HEK293 (cell line): ENCODE results near the gene LGR5.

ENCODE experiments used
- GLIS2 ChIP-seq: fragments of 450-650 bp; formaldehyde crosslinking; IDR thresholded peaks from 2 replicates; pipeline ENCODE4 v1.5.1; 2016; ENCODE audit warnings: missing biosample characterization, missing genetic modification characterization
- HIC1 ChIP-seq: fragments of 450-650 bp; formaldehyde crosslinking; IDR thresholded peaks from 2 replicates; pipeline ENCODE4 v1.5.1; 2016; ENCODE audit warnings: missing biosample characterization, missing genetic modification characterization
- PATZ1 ChIP-seq: fragments of 450-650 bp; formaldehyde crosslinking; IDR thresholded peaks from 2 replicates; pipeline ENCODE4 v1.5.1; 2016; ENCODE audit warnings: missing biosample characterization, missing genetic modification characterization
- SP2 ChIP-seq: fragments of 450-650 bp; formaldehyde crosslinking; IDR thresholded peaks from 2 replicates; pipeline ENCODE4 v1.5.1; 2016; ENCODE audit warnings: missing biosample characterization, missing genetic modification characterization
- YY2 ChIP-seq: fragments of 450-650 bp; formaldehyde crosslinking; IDR thresholded peaks from 2 replicates; pipeline ENCODE4 v1.5.1; 2016; ENCODE audit warnings: missing biosample characterization, missing genetic modification characterization
- ZBTB26 ChIP-seq: fragments of 450-650 bp; formaldehyde crosslinking; optimal IDR thresholded peaks from 2 replicates; pipeline ENCODE3; 2016; ENCODE audit warnings: missing biosample characterization, mild to moderate bottlenecking, missing genetic modification characterization
- ZBTB8A ChIP-seq: fragments of 450-650 bp; formaldehyde crosslinking; IDR thresholded peaks from 2 replicates; pipeline ENCODE4 v1.5.1; 2016; ENCODE audit warnings: missing biosample characterization, missing genetic modification characterization
- ZEB2 ChIP-seq: fragments of 450-650 bp; formaldehyde crosslinking; IDR thresholded peaks from 2 replicates; pipeline ENCODE4 v1.5.1; 2016; ENCODE audit warnings: missing biosample characterization, missing genetic modification characterization
- ZIC2 ChIP-seq: fragments of 450-650 bp; formaldehyde crosslinking; IDR thresholded peaks from 2 replicates; pipeline ENCODE4 v1.5.1; 2016; ENCODE audit warnings: missing biosample characterization, missing genetic modification characterization
- ZNF214 ChIP-seq: fragments of 450-650 bp; formaldehyde crosslinking; IDR thresholded peaks from 2 replicates; pipeline ENCODE4 v1.5.1; 2017; ENCODE audit warnings: missing biosample characterization, mild to moderate bottlenecking, missing genetic modification characterization, borderline replicate concordance
- ZNF223 ChIP-seq: fragments of 450-650 bp; formaldehyde crosslinking; IDR thresholded peaks from 2 replicates; pipeline ENCODE4 v1.5.1; 2016; ENCODE audit warnings: missing biosample characterization, missing genetic modification characterization
- ZNF24 ChIP-seq: fragments of 450-650 bp; formaldehyde crosslinking; IDR thresholded peaks from 2 replicates; pipeline ENCODE4 v1.5.1; 2016; ENCODE audit warnings: missing biosample characterization, missing genetic modification characterization
- ZNF280D ChIP-seq: fragments of 450-650 bp; formaldehyde crosslinking; IDR thresholded peaks from 2 replicates; pipeline ENCODE4 v1.5.1; 2016; ENCODE audit warnings: missing biosample characterization, missing genetic modification characterization
- ZNF324 ChIP-seq: fragments of 450-650 bp; formaldehyde crosslinking; IDR thresholded peaks from 2 replicates; pipeline ENCODE4 v1.5.1; 2016; ENCODE audit warnings: missing biosample characterization, missing genetic modification characterization
- ZNF501 ChIP-seq: fragments of 450-650 bp; formaldehyde crosslinking; IDR thresholded peaks from 2 replicates; pipeline ENCODE4 v1.5.1; 2016; ENCODE audit warnings: missing biosample characterization, missing genetic modification characterization
- ZNF529 ChIP-seq: fragments of 450-650 bp; formaldehyde crosslinking; IDR thresholded peaks from 2 replicates; pipeline ENCODE4 v1.5.1; 2017; ENCODE audit warnings: missing genetic modification characterization, missing biosample characterization; ENCODE audit not compliant: insufficient replicate concordance
- ZNF704 ChIP-seq: fragments of 450-650 bp; formaldehyde crosslinking; IDR thresholded peaks from 2 replicates; pipeline ENCODE4 v1.5.1; 2016; ENCODE audit warnings: missing biosample characterization, missing genetic modification characterization
- ZNF792 ChIP-seq: fragments of 450-650 bp; formaldehyde crosslinking; IDR thresholded peaks from 2 replicates; pipeline ENCODE4 v1.5.1; 2016; ENCODE audit warnings: missing biosample characterization, missing genetic modification characterization
- ZSCAN30 ChIP-seq: fragments of 450-650 bp; IDR thresholded peaks from 2 replicates; pipeline ENCODE4 v1.5.1; 2018; ENCODE audit warnings: missing biosample characterization, mild to moderate bottlenecking, missing genetic modification characterization, moderate library complexity
- TF ChIP-seq, protein P1 (sequence below): fragments of 450-650 bp; IDR thresholded peaks from 2 replicates; pipeline ENCODE4 v1.5.1; 2018; ENCODE audit warnings: missing biosample characterization, mild to moderate bottlenecking, missing genetic modification characterization
- TF ChIP-seq, protein P2 (sequence below): fragments of 450-650 bp; formaldehyde crosslinking; IDR thresholded peaks from 2 replicates; pipeline ENCODE4 v1.5.1; 2016; ENCODE audit warnings: missing biosample characterization, missing genetic modification characterization
- TF ChIP-seq, protein P3 (sequence below): fragments of 450-650 bp; formaldehyde crosslinking; IDR thresholded peaks from 2 replicates; pipeline ENCODE4 v1.5.1; 2016; ENCODE audit warnings: missing biosample characterization, missing genetic modification characterization

LGR5 gene

GRCh38 chr12:71439613-71440344 is at the start of gene LGR5 (continued):
- TF ChIP-seq PATZ1 (tag by site-specific recombination) = peak; percentile 96
- peak; percentile 12; the same call in 1 of the 2 replicates for TF ChIP-seq SP2 (tag by site-specific recombination)
- TF ChIP-seq ZIC2 (tag by site-specific recombination) = peak; percentile 19; the same call in 1 of the 2 replicates
- TF ChIP-seq ZNF704 (tag by site-specific recombination) = no peak
- TF ChIP-seq ZNF529 (tag by site-specific recombination) = no peak
- peak; percentile 94 for TF ChIP-seq ZSCAN30 (tag by site-specific recombination)
- 0 out of 2 replicates have a peak, but pooled peaks have one; percentile 8 for TF ChIP-seq ZNF24 (tag by site-specific recombination)
- TF ChIP-seq YY2 (tag by site-specific recombination) = no peak
- TF ChIP-seq ZEB2 (tag by site-specific recombination) = peak; percentile 38; the same call in 1 of the 2 replicates
- peak; percentile 44; the same call in 1 of the 2 replicates for TF ChIP-seq ZNF501 (tag by site-specific recombination)
- TF ChIP-seq ZNF792 (tag by site-specific recombination) = no peak
- TF ChIP-seq, protein P1, sequence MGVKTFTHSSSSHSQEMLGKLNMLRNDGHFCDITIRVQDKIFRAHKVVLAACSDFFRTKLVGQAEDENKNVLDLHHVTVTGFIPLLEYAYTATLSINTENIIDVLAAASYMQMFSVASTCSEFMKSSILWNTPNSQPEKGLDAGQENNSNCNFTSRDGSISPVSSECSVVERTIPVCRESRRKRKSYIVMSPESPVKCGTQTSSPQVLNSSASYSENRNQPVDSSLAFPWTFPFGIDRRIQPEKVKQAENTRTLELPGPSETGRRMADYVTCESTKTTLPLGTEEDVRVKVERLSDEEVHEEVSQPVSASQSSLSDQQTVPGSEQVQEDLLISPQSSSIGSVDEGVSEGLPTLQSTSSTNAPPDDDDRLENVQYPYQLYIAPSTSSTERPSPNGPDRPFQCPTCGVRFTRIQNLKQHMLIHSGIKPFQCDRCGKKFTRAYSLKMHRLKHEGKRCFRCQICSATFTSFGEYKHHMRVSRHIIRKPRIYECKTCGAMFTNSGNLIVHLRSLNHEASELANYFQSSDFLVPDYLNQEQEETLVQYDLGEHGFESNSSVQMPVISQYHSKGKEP (tag by site-specific recombination) = peak; percentile 62; the same call in 1 of the 2 replicates
- peak; percentile 80 for TF ChIP-seq GLIS2 (tag by site-specific recombination)
- TF ChIP-seq, protein P2, sequence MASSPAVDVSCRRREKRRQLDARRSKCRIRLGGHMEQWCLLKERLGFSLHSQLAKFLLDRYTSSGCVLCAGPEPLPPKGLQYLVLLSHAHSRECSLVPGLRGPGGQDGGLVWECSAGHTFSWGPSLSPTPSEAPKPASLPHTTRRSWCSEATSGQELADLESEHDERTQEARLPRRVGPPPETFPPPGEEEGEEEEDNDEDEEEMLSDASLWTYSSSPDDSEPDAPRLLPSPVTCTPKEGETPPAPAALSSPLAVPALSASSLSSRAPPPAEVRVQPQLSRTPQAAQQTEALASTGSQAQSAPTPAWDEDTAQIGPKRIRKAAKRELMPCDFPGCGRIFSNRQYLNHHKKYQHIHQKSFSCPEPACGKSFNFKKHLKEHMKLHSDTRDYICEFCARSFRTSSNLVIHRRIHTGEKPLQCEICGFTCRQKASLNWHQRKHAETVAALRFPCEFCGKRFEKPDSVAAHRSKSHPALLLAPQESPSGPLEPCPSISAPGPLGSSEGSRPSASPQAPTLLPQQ (tag by site-specific recombination) = peak; percentile 88
- TF ChIP-seq ZNF324 (tag by site-specific recombination) = no peak
- peak; percentile 55; the same call in 1 of the 2 replicates for TF ChIP-seq HIC1 (tag by site-specific recombination)
- TF ChIP-seq, protein P3, sequence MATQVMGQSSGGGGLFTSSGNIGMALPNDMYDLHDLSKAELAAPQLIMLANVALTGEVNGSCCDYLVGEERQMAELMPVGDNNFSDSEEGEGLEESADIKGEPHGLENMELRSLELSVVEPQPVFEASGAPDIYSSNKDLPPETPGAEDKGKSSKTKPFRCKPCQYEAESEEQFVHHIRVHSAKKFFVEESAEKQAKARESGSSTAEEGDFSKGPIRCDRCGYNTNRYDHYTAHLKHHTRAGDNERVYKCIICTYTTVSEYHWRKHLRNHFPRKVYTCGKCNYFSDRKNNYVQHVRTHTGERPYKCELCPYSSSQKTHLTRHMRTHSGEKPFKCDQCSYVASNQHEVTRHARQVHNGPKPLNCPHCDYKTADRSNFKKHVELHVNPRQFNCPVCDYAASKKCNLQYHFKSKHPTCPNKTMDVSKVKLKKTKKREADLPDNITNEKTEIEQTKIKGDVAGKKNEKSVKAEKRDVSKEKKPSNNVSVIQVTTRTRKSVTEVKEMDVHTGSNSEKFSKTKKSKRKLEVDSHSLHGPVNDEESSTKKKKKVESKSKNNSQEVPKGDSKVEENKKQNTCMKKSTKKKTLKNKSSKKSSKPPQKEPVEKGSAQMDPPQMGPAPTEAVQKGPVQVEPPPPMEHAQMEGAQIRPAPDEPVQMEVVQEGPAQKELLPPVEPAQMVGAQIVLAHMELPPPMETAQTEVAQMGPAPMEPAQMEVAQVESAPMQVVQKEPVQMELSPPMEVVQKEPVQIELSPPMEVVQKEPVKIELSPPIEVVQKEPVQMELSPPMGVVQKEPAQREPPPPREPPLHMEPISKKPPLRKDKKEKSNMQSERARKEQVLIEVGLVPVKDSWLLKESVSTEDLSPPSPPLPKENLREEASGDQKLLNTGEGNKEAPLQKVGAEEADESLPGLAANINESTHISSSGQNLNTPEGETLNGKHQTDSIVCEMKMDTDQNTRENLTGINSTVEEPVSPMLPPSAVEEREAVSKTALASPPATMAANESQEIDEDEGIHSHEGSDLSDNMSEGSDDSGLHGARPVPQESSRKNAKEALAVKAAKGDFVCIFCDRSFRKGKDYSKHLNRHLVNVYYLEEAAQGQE = peak; percentile 99
- TF ChIP-seq ZBTB26 (tag by site-specific recombination) = peak; percentile 90
- TF ChIP-seq ZNF280D (tag by site-specific recombination) = no peak
- no peak for TF ChIP-seq ZNF223 (tag by site-specific recombination)
- peak; percentile 98 for TF ChIP-seq ZBTB8A (tag by site-specific recombination)
- TF ChIP-seq ZNF214 (tag by site-specific recombination) = no peak
